AG04450 (cell line): ENCODE measurements around the gene IL16. TPM values are rescaled to one million over a fixed set of nuclear protein-coding genes. Genes with fewer than 3 reads are reported as not detected.

Source experiments
- CTCF ChIA-PET: fragments of 300-600, 350-600 bp; formaldehyde crosslinking; extraction: SDS; loops from one replicate; lab custom pipeline; 2022; ENCODE audit warnings: antibody characterized with exemption, inconsistent platforms; lab: Charles Lee
- POLR2A ChIA-PET: fragments of 350-600 bp; formaldehyde crosslinking; extraction: SDS; loops from one replicate; lab custom pipeline; 2021; ENCODE audit warnings: antibody characterized with exemption, inconsistent platforms; lab: Yijun Ruan, JAX
- DNase-seq: peaks from one replicate; pipeline ENCODE4 v3.0.0-alpha.2; 2011; ENCODE audit warnings: low read depth, low spot score
- H3K27ac ChIP-seq: one replicate; pipeline ENCODE4 v1.5.1; 2012; ENCODE audit warnings: low read depth, low read length, control low read depth
- H3K27me3 ChIP-seq: one replicate; pipeline ENCODE4 v1.6.0; 2012; ENCODE audit warnings: low read length; ENCODE audit not compliant: control insufficient read depth, insufficient read depth
- H3K4me3 ChIP-seq: 2 replicates; pipeline ENCODE4 v1.5.1; 2011; ENCODE audit warnings: mild to moderate bottlenecking, low read depth, low read length, control low read depth
- H3K9me3 ChIP-seq: 2 replicates; pipeline ENCODE4 v1.5.1; 2012; ENCODE audit warnings: low read length; ENCODE audit not compliant: control insufficient read depth, insufficient read depth
- polyA plus RNA-seq: library from polyadenylated mRNA; depleted of rRNA; stranded (reverse); fragments of >200 nt; gene quantifications from 2 replicates; pipeline ENCODE4 v1.2.3, GENCODE V29; 2011
- TF ChIP-seq, protein P1 (sequence below): IDR thresholded peaks from 2 replicates; pipeline ENCODE4 v1.5.1; 2011; ENCODE audit warnings: low read depth, low read length, control low read depth, inconsistent platforms

Gene IL16
- polyA plus RNA-seq, 1 experiment, result 3.8 TPM

DNA sequence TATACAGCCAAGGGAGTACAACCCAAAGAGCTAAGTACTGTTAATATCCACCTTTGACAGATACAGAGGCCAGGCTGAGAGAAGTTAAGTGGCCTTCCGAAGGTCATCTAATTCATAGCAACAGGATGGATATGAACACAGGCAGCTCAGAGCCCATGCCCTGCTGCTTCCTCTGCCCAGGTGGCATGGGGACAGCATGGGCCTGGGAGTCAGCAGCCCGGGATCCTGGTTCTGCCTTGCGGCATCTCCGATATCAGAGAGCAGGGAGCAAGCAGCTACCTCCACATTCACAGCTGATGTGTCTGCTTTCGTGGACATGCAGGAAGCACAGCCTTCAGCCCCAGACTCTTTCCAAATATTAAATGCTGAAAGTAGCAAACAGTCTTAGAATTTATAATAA is 71.7 kb downstream of the IL16 start:
- Histone ChIP-seq H3K9me3 (no peaks in the 10 kb centered on the region), H3K27me3 (peaks cover 2% of the 10 kb centered on the region), H3K4me3 (no peak overlapping the region), H3K27ac (no peak overlapping the region)
- TF ChIP-seq, protein P1, sequence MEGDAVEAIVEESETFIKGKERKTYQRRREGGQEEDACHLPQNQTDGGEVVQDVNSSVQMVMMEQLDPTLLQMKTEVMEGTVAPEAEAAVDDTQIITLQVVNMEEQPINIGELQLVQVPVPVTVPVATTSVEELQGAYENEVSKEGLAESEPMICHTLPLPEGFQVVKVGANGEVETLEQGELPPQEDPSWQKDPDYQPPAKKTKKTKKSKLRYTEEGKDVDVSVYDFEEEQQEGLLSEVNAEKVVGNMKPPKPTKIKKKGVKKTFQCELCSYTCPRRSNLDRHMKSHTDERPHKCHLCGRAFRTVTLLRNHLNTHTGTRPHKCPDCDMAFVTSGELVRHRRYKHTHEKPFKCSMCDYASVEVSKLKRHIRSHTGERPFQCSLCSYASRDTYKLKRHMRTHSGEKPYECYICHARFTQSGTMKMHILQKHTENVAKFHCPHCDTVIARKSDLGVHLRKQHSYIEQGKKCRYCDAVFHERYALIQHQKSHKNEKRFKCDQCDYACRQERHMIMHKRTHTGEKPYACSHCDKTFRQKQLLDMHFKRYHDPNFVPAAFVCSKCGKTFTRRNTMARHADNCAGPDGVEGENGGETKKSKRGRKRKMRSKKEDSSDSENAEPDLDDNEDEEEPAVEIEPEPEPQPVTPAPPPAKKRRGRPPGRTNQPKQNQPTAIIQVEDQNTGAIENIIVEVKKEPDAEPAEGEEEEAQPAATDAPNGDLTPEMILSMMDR, result no peak
- no peak for DNase-seq
- ChIA-PET POLR2A (interaction anchor here (1.1 kb wide), 1 partner anchor 162 kb away, joined by 3 read pairs; no protein-coding TSS in a partner anchor), CTCF (interaction anchor here (3.7 to 8.9 kb wide), 4 partner anchors 13 to 159 kb away, joined by 46 to 728 read pairs (median 270); no protein-coding TSS in a partner anchor)

DNA sequence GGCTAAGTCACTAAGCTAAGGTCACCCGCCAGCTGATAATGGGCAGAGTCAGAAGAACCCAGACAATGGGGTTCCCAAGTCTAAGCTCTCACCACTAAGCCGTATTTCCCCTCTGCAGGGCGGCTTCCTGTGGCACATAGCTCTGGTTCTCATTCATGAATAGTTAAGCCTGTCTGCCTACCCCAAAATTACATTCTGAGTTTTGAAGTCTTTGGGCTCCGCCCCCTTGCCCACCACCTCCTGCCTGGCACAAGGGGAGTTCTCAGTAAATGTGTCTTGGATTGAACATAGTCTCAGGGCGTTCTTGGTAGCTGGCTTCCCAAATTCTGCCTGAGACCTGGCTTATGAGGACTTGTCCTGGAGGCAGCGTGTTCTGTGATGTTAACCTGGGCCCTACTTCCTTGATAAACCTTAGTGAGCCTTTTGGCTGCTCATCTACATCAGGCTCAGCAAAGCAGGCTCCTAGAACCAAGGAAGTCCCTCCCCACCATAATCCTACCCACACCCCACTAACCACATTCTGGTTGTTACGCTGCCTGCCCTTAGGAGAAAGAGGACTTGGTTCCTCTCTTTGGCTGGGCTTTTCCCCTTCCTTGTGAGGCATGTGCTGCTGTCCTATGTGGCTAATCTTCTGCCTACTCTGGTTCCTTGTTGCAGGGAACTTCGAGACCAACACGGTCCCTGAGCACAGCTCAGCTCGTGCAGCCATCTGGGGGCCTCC is 72.4 kb downstream of the IL16 start:
- CTCF ChIA-PET, result interaction anchor here (0.6 to 8.9 kb wide), 6 partner anchors 12 to 292 kb away, joined by 3 to 728 read pairs (median 54); no protein-coding TSS in a partner anchor
- POLR2A ChIA-PET, result interaction anchor here (0.5 to 1.1 kb wide), 2 partner anchors 162 to 168 kb away, joined by 3 to 5 read pairs; no protein-coding TSS in a partner anchor
- DNase-seq, result no peak
- no peak overlapping the region for H3K4me3 ChIP-seq
- no peak overlapping the region for H3K27ac ChIP-seq
- no peaks in the 10 kb centered on the region for H3K27me3 ChIP-seq
- no peaks in the 10 kb centered on the region for H3K9me3 ChIP-seq
- TF ChIP-seq, protein P1, result no peak

DNA sequence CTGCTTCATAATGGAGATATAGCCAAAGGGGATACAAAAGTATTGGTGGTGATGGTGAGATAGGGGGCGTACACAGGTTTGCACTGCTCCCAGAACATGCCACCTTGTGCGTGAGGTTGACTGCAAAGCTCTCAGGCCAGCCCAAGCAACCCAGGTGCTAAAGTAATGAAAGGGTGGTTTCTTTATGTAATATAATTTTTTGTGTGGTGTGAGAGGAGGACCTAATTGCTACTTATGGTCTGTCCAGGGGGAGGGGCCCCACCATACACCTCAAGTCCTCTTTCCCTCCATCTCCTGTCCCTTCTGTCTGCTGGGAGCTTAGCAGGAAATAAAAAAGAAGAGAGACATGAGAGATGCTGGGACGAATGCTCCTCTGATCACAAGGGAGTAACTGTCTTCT is 73.5 kb downstream of the IL16 start:
- no peak overlapping the region for H3K27ac ChIP-seq
- no peaks in the 10 kb centered on the region for H3K9me3 ChIP-seq
- H3K4me3 ChIP-seq, result no peak overlapping the region
- CTCF ChIA-PET, result interaction anchor here (0.7 to 8.9 kb wide), 4 partner anchors 120 to 293 kb away, joined by 3 to 728 read pairs (median 240); no protein-coding TSS in a partner anchor
- POLR2A ChIA-PET, result no interaction called here
- TF ChIP-seq, protein P1, result no peak
- no peaks in the 10 kb centered on the region for H3K27me3 ChIP-seq
- no peak for DNase-seq

DNA sequence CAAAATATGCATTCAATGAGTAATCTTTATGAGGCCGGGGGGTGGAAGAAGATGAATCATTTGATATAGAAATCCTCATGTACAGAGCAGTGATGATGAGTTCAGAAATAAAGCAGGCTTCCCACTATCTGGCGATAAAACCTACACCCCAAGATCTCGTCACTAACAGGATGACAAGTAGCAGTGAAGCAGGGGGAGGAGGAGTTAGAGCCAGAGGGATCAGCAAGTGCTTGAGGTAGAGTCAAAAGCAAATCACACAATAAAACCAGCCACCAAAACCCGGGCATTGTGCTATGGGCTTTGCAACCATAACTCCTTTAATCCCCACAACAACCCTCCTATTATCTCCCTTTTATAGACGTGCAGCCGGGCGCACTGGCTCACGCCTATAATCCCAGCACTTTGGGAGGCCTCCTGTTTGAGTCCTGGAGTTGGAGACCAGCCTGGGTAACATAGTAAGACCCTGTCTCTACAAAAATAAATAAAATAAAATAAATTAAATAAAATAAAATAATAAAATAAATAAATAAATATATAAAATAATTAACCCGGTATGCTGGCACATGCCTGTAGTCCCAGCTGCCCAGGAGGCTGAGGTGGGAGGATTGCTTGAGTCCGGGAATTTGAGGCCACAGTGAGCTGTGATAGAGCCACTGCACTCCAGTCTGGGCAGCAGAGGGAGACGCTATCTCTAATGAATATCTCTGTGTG is 74.3 kb downstream of the IL16 start:
- H3K4me3 ChIP-seq, result no peak overlapping the region
- H3K9me3 ChIP-seq, result no peaks in the 10 kb centered on the region
- TF ChIP-seq, protein P1, result no peak
- ChIA-PET CTCF (interaction anchor here (0.7 to 8.9 kb wide), 4 partner anchors 121 to 162 kb away, joined by 3 to 728 read pairs (median 320); no protein-coding TSS in a partner anchor), POLR2A (no interaction called here)
- peak overlapping the region; percentile 39 for H3K27ac ChIP-seq
- no peaks in the 10 kb centered on the region for H3K27me3 ChIP-seq
- no peak for DNase-seq
